IPS-NIHi7 (cell line): ENCODE data around the gene RALBP1.
"Not testable (repeated sequence)": the region's sequence is repeated elsewhere in the genome, so short reads cannot be mapped to it uniquely, and the experiment has no call there.

ENCODE experiments used
- DNase-seq: peaks from one replicate; pipeline ENCODE4 v3.0.0; 2012; ENCODE audit warnings: mixed read lengths; ENCODE audit errors: extremely low spot score

Gene RALBP1

DNA sequence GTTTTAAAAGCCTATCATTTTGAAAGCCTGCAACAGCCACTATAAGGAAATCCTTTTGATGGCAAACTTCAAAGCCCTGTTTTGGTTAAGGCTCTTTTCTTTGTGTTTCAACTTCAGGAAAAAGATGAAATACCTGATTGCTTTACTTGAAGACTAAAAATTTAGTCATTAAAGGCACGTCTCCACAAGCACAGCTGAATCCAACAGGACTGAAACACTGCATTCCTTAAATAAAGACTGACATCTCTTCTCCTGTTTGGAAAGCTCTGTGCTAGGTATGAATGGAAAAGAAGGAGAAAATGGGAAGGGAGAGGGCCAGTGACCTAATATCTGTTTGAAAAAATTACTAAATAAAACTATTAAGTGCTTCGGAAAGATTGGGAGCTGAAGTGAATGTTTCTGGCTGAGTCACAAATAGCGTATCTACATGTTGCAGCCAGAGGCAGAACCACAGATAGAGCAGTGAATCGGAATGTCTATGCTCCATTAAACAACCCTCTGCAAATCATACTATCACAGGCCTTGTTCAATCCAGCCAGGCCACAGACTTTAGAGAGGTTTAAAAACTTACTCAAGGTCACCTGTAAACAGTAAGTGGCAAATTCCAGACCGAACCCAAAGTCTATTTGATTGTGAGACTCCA is 21.1 kb upstream of the RALBP1 start:
- DNase-seq = no peak

- no peak for DNase-seq
Observed at GRCh38 chr18:9455718-9456511, 19.4 kb upstream of the RALBP1 start.

DNA sequence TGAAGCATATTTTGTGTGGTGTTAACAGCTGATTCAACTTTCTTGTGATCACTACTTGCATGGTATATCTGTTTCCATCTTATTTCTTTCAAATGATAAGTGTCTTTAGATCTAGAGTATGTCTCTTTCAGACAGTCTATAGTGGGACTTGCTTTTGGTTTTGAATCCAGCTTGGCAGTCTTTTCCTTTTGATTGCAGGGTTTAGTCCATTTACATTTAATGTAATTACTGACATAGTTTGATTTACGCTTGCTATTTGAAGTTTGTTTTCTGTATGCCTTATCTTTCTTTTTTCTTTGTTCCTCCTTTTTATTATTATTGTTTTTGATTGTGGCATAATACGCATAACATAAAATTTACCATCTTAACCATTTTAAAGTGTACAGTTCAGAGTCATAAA is 9.2 kb upstream of the RALBP1 start:
- no peak for DNase-seq

GRCh38 chr18:9466846-9467245 is 8.5 kb upstream of the RALBP1 start:
- no peak for DNase-seq

- no peak for DNase-seq
Observed at GRCh38 chr18:9468998-9469397, 6.3 kb upstream of the RALBP1 start.

GRCh38 chr18:9469685-9470084 is 5.6 kb upstream of the RALBP1 start:
- DNase-seq = no peak

GRCh38 chr18:9474108-9474982 is 968 bp upstream of the RALBP1 start:
- no peak for DNase-seq

DNA sequence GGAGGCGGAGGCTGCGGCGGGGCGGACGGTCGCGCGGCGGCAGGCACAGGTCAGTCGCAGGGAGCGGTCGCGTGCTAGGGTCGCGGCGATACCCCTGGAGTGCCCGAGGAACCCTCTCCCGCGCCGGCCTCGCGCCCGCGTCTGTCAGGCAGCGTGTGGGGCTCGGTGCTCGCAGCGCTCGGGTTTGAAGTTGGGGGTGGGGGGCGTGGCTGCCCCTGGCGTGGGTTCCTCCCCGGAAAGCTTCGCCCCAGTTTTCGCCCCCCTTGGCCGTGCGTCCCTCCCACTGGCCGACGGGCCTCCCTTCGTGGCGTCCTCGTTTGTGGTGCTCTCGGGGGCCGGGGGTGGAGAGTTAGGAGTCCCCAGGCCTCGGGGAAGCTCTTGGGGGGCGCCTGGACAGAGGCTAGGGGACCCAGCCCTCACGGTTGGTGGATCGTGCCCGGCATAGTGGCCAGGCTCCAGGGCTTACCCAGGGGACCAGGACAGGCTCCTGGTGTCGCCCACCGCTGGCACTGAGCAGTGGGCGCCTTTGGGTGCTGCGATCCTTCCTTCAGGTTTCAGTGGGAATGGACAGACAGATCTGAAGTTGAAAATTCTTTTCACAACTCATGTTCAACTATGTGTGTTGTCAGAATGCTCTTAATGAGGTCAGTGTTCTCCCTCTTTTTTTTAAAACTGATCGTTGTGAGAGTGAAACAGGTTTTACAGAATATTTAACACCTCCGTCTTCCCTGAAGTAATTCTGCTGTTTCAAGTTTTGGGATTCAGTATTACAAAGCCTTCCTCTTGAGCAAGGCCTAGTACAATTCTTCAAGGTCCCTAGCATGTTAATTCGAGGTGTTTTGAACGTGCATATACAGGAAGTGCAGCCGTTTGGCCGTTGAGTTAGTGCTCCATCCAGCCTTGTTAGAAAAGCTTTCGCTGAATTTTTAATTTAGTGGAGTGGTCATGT is 604 bp downstream of the RALBP1 start:
- no peak for DNase-seq

DNA sequence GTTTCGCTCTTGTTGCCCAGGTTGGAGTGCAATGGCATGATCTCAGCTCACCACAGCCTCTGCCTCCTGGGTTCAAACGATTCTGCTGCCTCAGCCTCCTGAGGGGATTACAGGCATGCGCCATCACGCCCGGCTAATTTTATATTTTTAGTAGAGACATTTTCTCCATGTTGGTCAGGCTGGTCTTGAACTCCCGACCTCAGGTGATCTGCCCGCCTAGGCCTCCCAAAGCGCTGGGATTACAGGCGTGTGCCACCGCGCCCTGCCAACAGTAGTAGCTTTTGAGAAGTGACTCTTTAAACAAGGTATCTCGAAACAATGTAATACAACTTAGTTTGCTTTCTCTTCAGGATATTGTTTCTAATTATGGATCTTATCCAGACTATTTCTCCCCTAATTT is 1.6 kb downstream of the RALBP1 start:
- not testable (repeated sequence) for DNase-seq

DNA sequence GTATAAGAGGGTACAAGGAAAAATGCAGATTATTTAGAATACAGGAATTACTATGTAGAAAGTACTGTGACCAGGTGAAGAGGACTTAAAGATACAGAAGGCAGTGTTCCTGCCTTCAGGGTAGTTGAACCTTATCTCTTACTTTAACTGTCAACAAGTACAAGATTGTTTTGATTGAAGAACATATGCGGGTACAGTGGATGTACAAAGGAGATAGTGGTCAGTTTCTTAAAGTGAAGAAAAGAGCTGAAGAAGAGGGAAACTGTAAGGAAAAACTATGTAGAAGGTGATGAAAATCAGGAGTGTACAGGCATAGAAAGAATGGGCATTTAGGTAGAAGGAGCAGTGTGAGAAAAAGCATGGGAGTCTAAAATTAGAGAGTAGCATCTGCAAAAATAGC is 2.2 kb downstream of the RALBP1 start:
- no peak for DNase-seq

GRCh38 chr18:9478545-9478944 is 3.2 kb downstream of the RALBP1 start:
- DNase-seq = no peak

- DNase-seq = no peak
Observed at GRCh38 chr18:9482790-9483189, 7.5 kb downstream of the RALBP1 start.

- DNase-seq = no peak
Observed at GRCh38 chr18:9483526-9483925, 8.2 kb downstream of the RALBP1 start.

GRCh38 chr18:9484856-9485255 is 9.5 kb downstream of the RALBP1 start:
- DNase-seq = not testable (repeated sequence)

DNA sequence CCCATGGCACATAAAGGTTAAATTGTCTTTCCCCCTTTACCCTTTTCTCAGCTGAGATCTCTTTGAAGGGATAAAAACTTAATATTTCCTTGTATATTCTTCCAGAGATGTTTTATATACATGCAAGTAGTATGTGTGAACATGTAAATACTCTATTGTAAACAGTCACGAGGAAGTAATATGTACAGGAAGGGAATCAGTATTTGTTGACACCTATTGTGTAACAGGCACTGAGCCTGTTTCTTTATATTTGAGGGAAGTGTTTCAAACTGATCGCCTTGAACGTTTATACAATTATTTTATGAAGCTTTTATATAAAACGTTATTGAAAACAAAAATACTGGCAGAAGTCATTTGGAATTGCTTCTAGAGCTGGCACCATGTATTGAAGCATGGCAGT is 13.2 kb downstream of the RALBP1 start:
- no peak for DNase-seq

DNA sequence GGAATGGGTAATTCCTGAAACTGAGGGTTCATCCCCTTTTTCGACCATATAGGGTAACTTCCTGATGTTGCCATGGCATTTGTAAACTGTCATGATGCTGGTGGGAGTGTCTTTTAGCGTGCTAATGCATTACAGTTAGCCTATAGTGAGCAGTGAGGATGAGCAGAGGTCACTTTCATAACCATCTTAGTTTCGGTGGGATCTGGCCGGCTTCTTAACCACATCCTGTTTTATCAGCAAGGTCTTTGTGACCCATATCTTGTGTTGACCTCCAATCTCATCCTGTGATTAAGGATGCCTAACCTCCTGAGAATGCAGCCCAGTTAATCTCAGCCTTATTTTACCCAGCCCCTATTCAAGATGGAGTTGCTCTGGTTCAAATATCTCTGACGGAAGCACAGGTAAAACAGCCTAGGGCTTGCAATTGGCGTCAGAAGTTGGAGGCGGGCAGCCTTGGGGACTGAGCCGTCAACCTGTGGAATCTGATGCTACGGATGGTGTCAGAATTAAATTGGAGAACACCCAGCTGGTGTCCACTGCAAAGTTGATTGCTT is 19.5 kb downstream of the RALBP1 start:
- no peak for DNase-seq

DNA sequence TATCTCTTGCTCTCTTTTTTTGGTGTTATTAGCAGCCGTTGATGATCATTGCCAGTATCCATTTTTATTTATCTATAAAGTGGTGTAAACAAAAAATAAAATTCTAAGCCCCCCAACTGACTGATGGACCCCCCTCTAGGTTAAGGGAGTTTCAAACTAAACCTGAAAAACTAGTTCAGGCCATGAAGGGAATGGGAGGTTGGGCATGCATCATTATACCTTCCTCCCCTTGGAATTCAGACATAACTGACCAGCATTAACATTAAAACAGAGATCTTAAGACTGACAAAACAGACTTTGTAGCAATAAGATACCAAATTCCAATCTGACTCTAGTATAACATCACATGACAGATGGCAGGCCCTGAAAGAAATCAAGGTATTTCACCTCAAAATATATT is 20.2 kb downstream of the RALBP1 start:
- no peak for DNase-seq

DNA sequence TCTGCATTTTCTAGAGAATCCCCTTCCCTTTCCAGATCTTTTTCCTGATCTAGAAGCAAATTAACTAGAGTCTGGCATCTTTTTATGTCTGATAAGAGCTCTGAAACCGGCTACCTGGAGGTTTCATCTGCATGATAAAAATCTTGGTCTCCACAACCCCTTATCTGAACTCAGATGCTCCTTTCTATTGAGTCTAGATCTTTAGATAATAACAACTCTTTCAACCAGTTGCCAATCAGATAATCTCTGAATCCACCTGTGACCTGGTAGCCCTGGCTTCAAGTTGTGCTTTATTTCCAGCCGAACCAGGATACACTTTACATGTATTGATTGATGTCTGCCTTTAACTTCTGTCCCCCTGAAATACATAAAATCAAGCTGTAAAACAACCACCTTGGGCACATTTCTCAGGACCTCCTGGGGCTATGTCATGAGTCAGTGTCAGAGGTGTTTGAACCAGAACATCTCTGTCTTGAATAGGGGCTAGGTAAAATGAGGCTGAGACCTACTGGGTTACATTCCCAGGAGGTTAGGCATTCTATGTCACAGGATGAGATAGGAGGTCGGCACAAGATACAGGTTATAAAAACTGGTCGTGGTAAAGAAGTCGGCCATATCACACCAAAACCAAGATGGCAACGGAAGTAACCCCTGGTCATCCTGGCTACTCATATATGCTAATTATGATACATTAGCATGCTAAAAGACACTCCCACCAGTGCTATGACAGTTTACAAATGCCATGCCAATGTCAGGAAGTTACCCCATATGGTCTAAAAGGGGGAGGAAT is 20.8 kb downstream of the RALBP1 start:
- no peak for DNase-seq

DNA sequence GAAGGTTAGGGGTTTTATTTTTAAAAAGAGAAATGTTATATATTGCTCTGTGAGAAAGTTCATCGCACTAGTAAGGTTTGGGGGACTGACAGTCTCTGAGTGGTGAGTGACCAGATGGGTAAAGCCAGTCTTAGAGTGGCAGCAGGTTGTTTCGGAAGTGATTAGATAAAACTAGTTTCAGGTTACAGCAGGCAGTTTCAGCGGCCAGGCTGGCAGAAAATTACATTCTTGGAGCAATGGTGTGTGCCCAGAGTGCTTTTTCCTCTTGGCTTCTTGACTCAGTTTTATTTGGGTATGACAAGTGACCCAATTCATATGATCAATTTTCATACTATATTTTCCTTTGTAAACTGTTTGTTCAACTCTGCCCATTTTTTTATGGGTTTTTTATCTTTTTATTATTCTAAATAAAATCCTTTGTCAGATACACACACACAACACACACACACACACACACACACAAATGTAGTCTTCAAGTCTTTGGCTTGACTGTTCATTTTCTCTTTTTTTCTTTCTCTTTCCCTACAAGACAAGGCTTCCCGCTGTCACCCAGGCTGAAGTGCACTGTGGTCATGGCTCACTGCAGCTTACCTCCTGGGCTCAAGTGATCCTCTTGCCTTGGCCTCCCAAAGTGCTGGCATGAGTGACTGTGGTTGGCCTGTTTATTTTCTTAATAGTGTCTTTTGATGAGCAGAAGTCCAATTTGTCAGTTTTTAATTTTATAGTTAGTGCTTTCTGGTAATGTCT is 30.9 kb downstream of the RALBP1 start:
- no peak for DNase-seq
